Stimulated activated CD4-positive, alpha-beta T cell treated with anti-CD3 and anti-CD28 coated beads, Interleukin-2, amount 100 ng/mL, for 24 hours (primary cell): ENCODE measurements around the gene MT1B.
A peak's percentile ranks its signal among the peaks of the same experiment; 100 is the strongest.
"Not testable (repeated sequence)": the region's sequence is repeated elsewhere in the genome, so short reads cannot be mapped to it uniquely, and the experiment has no call there.

Experiments
- DNase-seq, 2 donors: peaks; one replicate each; pipeline ENCODE4 v3.0.0-alpha.2; 2020

The MT1B gene

DNA sequence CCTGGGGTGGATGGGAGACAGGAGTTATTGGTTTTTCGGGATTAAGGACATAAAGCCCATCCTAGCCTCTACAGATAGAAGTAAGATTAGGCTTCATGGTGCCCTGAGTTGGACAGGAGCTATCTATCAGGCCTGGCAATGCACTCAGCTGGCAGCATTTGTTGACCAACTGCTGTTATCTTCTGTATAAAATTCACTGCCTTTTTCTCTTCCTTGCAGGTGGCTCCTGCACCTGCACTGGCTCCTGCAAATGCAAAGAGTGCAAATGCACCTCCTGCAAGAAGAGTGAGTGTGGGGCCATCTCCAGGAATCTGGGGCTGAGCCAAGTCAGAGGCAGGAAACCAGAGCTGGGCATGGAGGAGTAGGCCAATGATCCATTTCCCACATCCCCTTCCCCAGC is 12.6 kb upstream of the MT1B start:
- DNase-seq = no peak

DNA sequence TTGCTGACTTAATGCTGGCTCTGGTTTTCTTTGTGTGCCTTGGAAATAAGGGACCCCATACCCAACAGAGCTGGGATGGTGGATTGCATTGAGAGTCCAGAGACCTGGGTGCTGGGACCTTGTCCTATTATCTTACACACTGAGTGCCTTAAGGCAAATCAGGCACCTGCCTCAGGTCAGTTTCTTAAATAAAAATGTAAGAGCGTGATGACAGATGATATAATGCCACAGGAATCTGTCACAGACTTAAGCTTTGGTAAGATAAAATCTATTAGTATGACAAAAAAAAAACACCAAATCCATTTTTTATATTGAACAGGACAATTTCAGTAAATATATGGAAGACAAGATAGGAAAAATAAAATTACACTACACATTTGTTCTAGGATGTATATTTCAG is 11.6 kb upstream of the MT1B start:
- no peak for DNase-seq

DNA sequence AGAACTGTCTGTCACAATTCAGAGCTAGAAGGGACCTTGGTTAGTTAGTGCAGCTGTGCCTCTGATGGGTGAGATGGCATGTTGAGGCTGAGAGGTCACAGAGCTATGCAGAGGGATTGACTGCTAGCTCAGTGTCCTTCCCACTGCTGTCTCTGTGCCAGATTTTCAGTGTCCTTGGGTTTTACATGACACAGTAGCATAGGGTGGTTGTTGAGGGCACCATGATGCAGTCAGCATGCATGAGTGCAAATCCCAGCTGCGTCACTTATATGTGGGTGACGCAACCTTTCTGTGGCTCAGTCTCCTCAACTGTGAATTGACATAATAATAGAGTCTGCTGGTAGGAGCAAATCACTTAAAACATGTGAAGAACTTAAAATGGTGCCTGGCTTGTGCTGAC is 10.5 kb upstream of the MT1B start:
- DNase-seq = no peak

DNA sequence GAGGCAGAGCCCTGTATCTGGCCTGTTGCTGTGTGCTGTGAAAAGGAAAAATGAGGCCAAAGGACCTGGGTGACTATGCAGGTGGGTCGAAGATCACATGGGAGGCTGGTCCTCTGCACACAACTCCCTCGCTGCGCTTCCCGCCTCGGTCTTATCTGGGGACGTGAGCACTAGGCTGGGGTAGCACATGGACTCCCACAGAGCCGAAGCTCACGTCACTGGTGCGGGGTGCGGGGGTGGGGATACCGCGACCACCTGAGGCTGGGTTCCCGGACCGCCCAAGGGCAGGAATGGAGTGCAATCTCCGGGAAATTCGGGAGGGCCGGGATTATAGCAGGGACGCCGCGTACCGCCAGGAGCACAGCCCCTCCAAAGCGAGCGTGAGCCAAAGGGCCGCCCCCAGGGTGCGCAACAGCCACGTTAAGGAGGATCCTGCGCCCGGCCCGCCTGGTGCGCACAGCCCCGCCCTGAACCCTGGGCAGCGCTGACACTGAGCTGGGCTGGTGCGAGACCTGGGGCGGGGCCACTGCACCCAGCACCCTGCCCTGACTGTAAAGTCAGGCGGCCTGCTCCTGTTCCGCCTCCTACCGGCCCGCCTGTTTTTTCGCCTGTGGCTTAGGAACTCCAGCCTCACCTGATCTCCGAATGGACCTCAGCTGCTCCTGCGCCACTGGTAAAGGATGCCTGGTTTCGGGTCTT is 8.5 kb upstream of the MT1B start:
- peak; percentile 79 to 81 for DNase-seq

DNA sequence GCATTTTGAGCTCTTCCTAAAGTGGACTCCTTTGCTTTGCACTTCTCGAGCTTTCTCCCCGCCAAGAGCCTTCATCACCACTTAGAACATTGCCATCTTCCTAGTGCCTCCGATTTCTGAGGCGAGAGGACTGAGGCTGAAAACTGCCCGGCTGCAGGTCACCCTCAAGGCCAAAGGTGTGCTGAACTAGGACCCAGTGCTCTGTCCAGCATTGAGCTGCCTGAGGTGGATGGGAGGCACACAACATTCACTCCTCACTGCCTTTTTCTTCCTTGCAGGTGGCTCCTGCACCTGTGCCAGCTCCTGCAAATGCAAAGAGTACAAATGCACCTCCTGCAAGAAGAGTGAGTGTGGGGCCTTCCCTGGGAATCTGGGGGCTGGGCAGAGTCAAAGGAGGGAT is 7.9 kb upstream of the MT1B start:
- DNase-seq = no peak

DNA sequence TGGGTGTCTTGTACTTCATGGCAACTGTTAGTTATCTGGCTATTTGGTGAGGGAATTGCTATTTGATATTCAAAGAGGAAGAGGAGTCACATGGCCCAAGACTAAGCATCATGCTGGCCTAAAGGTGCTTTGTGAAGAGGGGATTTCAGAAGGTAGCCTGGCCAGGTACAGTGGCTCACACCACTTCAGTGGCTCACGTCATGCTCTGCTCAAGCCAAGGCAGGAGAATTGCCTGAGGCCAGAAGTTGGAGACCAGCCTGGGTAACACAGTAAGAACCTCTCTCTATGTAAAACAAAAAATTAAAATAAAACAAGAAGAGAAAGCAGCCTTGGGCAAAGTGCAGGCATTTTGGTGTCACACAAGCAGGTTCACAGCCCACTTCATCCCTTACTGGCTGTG is 6.4 kb upstream of the MT1B start:
- DNase-seq = no peak

DNA sequence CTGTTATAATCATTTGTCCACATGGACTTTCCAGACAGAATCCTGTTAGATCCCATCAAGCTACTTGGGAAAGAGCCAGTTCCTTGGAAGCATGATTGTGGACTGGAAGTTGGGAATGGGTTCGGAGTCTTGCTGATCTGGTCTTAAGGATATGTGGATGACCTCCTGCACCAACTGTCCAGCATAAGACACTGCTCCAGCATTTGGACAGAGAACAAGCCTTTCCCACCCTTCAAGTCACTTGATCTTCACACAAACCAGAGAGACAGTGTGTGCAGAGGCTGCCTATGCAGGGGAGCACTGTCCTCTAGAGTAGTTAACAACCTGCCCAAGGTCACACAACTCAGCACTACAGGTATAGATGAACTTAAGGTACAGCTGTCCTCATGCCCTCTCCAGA is 5.8 kb upstream of the MT1B start:
- DNase-seq = no peak

DNA sequence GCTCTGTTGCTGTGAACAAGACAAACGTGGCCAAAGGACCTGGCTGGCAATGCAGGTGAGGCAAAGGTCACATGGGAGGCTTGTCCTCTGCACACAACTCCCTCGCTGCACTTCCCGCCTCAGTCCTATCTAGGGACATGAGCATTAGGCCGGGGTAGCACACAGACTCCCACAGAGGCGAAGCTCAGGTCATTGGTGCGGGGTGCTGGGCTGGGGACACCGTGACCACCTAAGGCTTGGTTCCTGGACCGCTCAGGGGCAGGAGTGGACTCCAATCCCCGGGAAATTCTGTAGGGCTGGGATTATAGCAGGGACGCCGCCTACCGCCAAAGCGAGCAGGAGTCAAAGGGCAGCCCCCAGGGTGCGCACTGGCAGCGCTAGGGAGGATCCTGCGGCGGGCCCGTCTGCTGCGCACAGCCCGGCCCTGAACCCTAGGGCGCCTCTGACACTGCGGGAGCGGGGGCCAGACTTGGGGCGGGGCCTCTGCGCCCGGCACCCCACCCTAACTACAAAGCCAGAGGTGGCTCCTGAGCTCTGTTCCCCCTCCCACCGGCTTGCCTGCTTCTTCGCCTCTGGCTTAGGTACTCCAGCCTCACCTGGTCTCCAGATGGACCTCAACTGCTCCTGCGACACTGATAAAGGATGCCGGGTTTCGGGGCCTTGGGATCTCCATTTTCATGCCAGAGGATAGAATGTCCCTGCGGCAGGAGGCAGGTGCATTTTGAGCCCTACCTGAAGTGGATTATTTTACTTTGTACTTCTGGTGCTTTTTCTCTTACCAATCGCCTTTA is 3.9 kb upstream of the MT1B start:
- DNase-seq = no peak

DNA sequence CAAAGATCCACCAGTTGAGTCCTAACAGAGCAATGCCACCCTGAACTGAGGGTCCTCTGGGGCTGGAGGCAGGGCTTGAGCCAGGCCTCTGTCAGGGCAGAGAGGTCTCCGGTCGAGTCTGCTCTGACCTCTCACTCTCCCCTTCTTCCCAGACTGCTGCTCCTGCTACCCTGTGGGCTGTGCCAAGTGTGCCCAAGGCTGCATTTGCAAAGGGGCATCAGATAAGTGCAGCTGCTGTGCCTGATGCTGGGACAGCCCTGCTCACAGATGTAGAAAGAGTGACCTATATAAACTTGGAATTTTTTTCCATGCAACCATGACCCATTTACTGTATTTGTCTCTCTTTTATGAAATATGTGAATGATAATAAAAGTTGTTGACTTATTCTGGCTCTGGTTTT is 2.4 kb upstream of the MT1B start:
- no peak for DNase-seq

DNA sequence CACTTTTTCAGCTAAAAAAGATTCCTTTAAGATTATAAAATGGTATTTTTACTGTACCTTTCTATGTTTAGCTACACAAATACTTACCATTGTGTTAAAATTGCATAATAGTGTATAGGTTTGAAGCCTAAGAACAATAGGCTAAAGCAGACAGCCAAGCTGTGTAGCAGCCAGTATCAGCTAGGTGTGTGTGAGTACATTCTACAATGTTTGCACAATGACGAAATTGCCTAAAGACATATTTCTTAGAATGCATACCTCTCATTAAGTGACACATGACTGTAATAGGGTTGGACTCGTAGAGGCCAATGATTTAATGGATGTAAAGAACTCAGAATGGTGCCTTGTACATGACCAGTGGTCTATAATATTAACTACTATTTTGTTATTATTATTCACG is 1.9 kb upstream of the MT1B start:
- DNase-seq = no peak

DNA sequence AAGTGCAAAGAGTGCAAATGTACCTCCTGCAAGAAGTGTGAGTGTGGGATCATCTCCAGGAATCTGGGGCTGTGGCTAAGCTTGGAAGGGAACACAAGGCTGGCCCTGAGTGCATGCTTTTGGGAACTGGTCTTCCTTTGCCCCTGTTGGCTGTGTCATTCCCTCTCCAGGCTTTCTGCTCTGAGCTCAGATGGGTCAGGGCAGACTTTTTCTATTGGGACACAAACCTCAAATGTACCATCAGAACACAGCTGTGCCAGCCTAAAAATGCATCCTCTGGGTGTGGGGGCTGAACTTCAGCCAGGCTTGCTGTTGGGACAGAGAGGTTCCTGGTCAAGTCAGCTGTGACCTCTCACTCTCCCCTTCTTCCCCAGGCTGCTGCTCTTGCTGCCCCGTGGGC is 914 bp downstream of the MT1B start:
- DNase-seq = no peak

DNA sequence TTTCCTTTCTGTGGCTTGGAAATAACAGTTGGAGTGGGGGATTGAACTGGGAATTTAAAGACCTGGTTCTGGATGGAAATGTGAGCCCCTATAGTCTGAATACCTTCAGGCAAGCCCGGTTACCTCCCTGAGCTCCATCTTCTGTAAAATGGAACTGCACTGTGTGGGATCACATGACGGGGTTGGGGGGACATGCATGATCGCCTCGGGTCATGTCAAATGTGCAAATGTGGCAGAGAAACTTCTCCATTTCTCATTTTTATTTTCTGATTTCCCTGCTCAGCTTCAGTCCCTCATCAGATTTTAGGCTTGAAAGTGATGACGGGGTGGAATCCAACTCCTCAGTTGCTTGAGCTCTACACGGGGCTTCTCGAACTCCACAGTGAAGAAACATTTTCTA is 1.5 kb downstream of the MT1B start:
- no peak for DNase-seq

DNA sequence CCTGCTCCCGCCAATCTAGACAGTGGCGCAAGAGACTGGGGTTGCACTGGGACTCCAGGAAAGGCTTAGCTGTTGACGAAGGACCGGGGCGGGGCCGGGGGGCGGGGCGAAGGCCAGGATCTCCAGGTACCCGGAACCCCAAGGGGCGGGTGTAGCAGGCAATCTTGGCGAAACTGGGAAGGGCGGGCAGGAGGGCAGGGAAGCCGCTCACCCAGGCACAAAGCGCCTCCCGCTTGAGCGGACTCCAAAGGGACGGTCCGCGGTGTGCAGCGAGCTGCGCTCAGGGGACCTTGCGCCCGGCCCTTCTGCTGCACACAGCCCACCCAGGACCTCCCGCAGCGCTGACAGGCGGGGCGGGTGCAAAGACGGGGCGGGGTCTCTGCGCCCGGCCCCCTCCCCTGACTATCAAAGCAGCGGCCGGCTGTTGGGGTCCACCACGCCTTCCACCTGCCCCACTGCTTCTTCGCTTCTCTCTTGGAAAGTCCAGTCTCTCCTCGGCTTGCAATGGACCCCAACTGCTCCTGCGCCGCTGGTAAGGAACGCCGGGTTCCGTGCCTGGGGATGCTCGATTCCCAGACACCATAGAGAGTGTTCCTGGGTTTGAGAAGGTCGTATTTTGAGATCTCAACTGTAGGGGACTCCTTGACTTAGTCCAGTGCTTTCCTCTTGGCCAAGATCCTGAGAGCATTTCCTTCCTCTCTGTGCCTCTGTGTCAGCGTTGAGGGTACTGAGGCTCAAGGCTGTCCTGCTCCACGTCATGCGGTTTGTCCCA is 6.1 kb downstream of the MT1B start, which contains the start of gene MT1F:
TSS of gene MT1F (plus strand) at position 405 of the 772 bp plus-strand sequence. CDS start at position 505, 100 bp downstream.
- DNase-seq = peak; percentile 74 to 80

DNA sequence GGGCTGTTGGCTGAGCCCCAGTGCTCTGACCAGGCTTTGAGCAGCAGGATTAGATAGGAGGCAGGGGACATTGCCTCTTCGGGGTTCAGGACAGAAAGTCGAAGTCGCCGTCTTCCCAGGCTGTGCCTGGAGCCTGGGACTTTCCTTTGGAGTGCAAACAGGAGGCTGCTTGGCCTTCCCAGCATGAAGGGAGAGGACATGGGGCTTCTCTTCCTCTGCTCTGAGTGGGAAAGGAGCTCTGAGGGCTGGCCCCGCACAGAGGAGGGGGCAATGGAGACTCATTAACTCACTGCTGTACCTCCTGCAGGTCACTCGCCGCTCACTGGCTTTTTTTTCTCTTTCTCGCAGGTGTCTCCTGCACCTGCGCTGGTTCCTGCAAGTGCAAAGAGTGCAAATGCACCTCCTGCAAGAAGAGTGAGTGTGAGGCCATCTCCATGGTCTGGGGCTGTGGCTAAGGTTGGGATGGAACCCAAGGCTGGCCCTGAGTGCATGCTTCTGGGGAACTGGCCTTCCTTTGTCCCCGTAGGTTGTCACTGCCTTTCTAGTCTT is 6.7 kb downstream of the MT1B start:
- DNase-seq = no peak

DNA sequence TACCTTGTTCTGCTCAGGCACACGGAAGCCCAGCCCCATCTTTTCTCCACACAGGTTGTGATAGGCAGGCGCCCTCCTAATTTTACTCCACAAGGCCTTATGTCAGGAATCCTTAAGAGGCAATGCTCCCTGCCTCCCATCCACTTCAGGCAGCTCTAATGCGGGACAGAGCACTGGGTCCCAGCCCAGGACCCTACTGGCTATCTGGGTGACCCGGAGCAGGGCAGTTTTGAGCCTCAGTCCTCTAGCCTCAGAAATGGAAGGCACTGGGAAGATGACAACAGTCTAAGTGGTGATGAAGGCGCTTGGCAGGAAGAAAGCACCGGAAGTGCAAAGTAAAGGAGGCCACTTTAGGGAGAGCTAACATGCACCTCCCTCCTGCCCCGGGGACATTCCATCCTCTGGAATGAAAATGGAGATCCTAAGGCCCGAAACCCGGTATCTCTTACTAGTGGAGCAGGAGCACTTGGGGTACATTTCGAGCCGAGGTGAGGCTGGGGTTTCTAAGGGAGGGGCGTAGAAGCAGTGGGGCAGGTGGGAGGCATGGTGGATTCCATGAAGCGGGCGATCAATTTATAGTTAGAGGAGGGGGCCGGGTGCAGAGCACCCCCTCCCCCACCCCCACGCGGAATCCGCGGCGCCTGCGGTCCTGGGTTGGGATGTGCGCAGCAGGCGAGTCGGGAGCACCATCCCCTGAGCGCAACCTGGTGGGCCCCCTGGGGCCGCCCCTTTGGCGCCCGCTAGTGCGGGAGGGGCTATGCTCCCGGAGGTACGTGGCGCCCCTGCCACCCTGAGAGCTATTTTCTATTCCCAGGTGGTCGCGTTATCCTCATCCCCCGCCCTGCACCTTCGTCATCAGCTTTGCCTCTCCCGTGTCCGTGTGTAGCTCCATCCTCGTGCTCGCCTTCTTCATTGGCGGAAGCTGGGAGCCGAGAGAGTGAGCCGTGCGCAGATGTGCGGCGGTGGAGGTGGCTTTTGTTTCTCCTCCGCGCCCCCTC is 11.0 kb downstream of the MT1B start:
- peak; percentile 40 to 49 for DNase-seq

DNA sequence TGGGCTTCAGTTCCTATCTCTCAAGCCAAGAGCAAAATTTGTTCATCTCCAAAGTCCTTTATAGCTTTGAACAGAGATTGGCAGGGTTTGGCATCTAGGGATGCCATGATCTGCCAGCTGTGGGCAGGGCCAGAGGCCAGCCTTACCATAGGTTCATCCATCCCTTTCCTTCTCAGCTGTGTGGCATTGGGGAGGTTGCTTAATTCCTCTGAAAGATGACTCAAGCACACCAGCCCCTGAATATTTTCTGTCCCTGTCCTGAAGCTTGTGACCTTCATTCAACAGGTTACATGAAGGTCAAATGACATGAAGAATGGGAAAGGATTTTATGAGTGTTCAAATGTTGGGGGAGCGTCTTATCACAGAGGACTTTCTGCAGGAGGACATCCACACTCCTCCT is 12.8 kb downstream of the MT1B start:
- no peak for DNase-seq

DNA sequence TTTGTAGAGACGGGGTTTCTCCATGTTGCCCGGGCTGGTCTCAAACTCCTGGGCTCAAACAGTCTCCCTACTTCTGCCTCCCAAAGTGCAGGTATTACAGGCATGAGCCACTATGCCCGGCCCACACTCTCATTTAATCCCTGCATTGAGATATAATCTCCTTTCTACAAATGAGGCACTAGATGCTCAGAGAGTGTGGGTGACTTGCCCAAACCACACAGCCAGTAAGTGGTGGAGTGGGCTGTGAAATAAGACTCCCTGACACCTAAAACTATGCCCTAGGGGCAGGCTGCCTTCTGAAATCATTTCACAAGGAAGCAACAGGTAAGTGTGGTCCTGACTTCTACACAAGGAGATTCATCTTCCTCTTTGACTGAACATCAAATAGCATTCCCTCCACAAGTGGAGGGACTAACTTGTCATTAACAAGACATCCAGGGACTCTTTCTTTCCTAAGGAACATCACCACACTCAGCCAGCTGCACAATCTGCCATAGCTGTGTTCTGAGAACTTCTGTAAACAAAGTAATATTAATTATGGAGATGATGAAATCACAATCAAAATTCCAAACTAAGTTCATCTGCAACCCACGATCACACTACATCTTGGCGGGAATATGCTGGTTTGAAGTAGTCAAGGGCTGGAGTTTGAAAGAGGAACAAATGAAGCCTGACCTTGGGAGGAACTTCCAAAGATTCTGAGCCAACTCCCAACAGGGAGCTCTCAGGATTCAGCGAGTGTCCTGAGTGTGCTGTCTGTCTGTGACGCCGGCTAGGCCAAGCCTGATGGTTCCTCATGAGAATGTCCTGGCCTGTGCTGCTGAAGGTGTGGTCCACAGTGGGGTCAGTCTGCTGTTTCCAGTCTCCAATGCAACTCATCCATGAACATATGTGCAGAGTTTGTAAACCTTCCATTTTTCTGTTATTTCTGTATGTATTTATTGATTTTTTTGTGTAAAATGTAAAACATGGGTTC is 13.9 kb downstream of the MT1B start:
- DNase-seq = not testable (repeated sequence)

DNA sequence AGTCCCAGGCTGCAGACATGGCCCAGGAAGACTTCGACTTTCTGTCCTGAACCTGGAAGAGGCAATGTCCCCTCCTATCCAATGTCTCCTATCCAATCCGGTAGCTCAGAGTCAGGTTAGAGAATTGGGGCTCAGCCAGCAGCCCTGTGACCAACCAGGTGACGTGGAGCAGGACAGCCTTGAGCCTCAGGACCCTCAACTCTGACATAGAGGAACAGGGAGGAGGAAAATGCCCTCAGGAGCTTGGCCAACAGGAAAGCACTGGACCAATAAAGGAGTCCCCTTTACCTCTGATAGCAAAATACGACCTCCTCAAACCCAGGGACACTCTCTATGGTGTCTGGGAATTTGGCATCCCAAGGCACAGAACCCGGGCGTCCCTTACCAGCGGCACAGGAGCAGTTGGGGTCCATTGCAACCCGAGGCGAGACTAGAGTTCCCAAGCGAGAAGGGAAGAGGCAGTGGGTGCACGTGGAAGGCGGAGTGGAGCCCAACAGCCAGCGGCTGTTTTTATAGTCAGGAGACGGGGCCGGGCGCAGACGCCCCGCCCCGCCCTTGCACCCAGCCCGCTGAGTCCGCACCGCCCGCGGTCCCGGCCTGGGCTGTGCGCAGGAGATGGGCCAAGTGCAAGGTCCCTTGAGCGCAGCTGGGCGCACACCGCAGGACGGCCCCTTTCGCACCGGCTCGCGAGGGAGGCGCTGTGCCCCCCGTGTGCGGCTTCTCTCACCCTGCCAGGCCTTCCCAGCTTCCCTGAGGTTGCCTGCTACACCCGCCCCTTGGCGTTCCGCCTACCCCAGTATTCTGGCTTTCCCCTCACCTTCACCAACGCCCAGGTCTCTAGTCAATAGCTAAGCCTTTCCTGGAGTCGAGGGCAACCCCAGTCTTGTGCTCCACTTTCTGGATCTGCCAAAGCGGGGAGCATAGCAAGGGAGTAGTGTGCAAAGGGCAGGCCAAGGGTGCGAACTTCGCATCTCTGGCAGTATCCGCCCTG is 16.2 kb downstream of the MT1B start, which contains the start of gene MT1G:
TSS of gene MT1G (minus strand) at position 485 of the 991 bp plus-strand sequence. CDS start at position 413, 72 bp downstream.
- DNase-seq = peak; percentile 45 to 53
